Measurements from ENCODE around the gene SPDYE6.
"Not testable (repeated sequence)": the region's sequence is repeated elsewhere in the genome, so short reads cannot be mapped to it uniquely, and the experiment has no call there.

Gene SPDYE6

DNA sequence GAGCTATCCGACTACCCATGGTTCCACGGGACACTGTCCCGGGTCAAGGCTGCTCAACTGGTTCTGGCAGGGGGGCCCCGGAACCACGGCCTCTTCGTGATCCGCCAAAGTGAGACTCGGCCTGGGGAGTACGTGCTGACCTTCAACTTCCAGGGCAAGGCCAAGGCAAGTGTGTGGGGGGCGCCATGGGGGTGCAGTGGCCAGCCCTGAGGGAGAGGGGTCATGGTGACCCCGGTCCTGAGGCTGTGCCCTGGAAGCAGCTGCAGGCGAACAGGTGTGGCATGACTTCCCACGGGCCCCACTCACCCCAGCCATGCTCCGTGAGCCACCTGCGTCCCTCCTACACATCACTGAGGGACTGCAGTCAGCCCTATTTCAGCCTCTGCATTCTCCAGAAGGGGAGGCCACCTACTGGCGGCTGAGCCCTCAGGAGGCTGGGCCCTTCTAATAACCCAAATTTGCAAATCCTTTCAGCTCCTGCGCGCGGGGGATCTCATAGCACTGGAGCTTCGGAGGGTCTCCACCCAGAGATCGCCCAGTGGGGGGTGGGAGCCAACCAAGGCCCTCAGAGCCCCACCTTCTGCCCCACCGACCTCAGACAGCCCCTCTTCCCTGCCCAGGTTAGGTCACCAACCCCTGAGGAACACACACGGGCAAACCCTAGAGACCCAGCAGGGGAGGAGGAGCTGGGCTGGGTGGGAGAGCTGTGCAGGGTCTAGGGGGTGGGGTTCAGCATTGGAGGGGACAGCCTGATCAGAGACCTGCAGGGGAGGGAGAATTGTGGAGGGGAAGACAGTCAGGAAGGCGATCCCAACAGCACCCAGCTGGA is 38.8 kb downstream of the SPDYE6 start:
- DNase-seq (ENCODE audit: low spot score), result no peak

- DNase-seq (ENCODE audit: low spot score), result no peak
These were observed 42.1 kb downstream of the SPDYE6 start for GRCh38 chr7:102313997-102314780.

DNA sequence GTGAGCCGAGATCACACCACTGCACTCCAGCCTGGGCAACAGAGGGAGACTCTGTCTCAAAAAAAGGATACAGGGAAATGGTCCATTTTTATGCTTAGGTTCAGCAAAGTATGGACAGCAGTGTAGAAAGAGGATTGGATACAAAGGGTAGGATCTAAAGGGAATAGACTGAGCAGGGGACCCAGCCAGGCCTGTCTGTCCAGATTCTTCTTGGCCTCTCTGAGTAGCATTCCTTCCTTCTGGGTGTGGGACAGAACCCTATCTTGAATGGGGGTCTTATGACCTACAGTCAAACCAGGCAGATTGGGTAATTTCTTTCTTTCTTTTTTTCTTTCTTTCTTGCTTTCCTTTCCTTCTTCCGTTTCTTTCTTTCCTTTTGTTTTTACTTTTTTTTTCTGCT is 43.9 kb downstream of the SPDYE6 start:
- no peak for DNase-seq (ENCODE audit: low spot score)

DNA sequence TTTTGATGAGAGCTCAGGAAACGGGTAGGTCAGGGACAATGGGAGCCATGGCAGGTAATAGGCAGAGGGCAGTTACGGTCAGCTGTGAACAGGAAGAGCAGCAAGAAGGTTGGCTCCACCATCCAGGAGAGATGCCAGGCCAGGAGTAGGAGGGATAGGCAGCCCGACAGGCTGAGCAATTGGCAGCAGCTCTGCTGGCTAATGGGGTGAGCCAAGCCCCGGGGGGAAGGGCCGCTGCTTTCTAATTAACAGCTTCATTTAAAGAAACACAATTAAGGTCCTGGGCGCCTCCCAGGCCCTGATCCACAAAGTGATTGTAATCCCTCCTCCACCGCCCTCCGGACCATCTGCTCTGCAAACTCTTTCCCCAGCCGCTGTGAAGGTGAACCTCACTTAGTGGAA is 45.8 kb downstream of the SPDYE6 start:
- no peak for DNase-seq (ENCODE audit: low spot score)

DNA sequence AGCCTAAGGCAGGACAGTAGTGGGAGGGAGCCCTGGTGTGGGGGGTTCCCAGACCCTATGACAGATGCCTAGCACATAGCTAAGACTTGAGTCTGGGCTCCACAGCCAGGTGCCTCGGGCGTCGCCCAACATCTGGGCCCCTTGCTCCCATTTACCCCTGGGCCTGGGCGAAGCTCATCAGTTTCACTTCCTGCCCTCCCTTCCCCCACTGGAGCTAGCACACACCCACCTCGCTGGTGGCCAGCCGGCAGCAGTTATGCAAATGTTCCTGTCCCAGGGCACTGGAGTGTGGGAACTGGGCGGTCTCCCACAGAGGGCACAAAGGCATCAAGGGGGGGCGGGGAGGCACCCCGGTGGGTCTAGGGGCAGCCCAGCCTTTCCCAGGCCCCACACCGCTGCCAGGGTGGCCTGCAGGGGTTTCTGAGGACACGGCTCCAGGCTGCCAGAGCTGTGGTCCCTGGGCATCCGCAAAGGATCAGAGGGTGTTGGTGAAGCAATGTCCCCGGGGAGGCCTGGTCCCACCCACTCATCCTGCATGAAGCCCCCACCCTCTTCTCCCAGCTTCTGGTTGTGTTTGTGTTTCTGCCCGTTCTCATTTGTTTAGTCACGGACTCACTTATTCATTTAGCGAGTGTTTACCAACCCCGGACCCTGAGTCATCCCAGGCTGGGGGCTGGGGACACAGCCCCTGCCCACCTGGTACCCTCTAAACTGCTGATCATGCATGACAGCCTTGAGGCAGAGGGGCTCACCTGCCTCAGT is 49.1 kb downstream of the SPDYE6 start:
- DNase-seq (ENCODE audit: low spot score), result no peak

DNA sequence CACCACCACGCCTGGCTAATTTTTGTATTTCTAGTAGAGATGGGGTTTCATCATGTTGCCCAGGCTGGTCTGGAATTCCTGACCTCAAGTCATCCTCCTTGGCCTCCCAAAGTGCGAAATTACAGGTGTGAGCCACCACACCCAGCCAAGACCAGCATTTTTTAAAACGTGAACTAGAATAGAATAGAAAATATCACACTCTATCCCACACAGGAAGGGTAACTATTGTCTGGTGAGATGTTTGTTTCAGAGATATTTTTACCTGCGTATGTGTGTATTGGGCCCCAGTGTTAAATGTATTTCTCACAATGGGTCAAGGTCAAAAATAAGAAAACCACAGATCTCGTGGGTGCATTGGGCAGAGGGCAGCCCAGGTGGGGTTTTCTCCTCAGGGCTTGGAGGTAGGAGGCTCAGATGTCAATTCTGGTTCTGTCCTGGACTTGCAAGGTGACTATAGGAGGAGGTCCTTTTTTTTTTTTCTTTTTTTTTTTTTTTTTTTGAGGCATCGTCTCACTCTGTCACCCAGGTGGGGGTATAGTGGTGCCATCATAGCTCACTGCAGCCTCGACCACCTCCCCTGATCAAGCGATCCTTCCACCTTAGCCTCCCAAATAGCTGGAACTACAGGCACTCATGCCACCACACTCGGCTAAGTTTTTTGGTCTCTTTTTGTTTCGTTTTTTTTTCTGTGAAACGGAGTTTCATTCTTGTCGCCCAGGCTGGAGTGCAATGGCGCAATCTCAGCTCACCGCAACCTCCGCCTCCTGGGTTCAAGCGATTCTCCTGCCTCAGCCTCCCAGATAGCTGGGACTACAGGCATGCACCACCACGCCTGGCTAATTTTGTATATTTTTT is 50.6 kb downstream of the SPDYE6 start:
- no peak for DNase-seq (ENCODE audit: low spot score)

DNA sequence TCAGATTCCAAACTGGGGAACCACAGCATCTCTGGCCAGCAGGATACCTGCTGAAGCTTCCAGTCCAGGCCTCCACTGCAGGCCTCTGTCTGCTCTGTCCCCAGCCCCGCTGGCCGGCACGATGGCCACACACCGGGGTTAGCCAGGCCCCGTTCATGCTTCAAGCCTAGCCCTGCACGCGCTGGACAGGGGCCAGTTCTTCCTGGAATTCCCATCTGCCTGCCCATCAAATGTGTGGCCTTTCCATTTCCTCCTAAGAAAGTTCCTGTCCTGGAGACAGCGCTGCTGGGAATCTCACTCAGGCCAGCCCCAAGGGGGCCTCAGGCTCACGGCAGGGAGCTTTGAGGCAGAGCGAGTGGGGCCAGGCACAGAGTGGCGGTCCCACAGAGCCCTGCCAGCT is 51.6 kb downstream of the SPDYE6 start:
- DNase-seq (ENCODE audit: low spot score), result no peak

DNA sequence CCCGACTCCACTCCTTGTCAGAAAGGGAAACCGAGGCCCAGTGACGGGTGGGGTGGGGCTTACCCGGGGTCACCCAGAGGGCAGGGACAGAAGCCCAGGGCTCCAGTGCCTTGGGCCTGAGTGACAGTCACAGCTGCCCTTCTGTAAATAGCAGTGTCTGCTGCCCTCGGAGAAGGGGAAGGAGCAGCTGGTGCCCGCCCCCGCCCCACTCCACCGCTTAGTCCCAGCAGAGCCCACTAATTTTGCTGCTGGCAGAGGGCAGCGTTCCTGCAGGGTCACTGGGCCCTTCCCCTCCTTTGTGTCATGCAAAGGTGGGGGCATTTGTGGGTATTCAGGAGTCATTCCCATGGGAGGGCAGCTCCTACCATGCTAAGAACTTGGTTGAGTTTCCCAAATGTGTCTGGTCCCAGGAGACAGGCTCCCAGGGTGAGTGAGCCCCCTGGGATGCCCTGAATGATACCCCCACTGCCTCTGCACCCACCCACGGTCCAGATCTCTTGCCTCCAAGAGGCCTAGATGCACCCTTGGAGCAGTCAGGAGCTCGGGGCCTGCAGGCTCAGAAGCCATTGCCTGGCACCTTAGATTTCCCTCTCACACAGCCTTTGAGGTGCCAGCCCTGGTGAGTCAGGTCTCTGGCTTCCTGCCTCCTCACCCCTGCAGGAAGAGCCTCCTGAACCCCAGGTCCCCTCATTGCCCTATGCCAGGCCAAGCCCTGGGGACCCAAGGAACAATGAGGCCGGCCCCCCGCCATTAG is 52.4 kb downstream of the SPDYE6 start:
- DNase-seq (ENCODE audit: low spot score), result no peak

DNA sequence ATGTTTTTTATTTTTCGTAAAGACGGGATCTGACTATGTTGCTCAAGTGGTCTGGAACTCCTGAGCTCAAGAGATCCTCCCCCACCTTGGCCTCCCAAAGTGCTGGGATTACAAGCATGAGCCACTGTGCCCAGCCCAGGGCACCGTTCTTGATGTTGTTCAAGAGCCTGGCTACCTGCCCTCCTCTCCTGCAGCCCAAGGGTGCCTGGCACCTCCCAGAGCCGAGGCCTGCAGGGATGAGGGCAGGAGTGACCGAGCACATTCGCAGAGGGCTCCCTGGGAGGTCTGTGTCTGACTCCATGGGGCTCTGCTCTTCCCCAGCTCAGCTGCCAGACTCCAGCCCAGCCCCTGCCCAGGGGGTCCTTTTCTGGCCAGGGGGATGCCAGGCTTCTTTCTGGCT is 54.2 kb downstream of the SPDYE6 start:
- DNase-seq (ENCODE audit: low spot score), result no peak

GRCh38 chr7:102301367-102301766 is 54.9 kb downstream of the SPDYE6 start:
- not testable (repeated sequence) for DNase-seq (ENCODE audit: low spot score)

DNA sequence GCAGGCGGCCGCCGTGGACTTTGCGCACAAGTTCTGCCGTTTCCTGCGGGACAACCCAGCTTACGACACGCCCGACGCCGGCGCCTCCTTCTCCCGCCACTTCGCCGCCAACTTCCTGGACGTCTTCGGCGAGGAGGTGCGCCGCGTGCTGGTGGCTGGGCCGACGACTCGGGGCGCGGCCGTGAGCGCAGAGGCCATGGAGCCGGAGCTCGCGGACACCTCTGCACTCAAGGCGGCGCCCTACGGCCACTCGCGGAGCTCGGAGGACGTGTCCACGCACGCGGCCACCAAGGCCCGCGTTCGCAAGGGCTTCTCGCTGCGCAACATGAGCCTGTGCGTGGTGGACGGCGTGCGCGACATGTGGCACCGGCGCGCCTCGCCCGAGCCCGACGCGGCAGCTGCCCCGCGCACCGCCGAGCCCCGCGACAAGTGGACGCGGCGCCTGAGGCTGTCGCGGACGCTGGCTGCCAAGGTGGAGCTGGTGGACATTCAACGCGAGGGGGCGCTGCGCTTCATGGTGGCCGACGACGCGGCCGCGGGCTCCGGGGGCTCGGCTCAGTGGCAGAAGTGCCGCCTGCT is 55.5 kb downstream of the SPDYE6 start:
- no peak for DNase-seq (ENCODE audit: low spot score)

GRCh38 chr7:102297487-102298218 is 58.6 kb downstream of the SPDYE6 start:
- DNase-seq (ENCODE audit: low spot score), result no peak

GRCh38 chr7:102296514-102296913 is 59.7 kb downstream of the SPDYE6 start:
- DNase-seq (ENCODE audit: low spot score), result no peak

DNA sequence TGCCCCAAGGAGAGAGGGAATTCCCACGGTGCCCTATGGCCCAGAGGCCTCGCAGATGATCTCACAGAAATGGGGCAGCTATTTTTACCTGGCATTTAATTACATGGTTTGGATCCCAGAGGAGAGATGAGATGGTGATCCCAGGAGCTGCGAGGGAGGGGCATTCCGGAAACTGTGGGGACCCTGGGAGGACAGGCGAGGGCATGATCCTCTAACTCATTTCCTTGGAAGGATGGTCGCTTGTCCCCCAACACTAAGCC is 60.1 kb downstream of the SPDYE6 start:
- no peak for DNase-seq (ENCODE audit: low spot score)

All from AG08396 (cell line).